HCT116 (cell line): Measurements from ENCODE around the gene ZNF580. TPM values are rescaled to one million over a fixed set of nuclear protein-coding genes. Genes with fewer than 3 reads are reported as not detected.

Experiments used
- ATAC-seq: fragments of 200-7000 bp; cut with Tn5 transposase; 2 replicates; pipeline ENCODE4 v1.9.1; 2020; ENCODE audit warnings: mild to moderate bottlenecking, moderate library complexity
- BruUV-seq: library from RNA; stranded (reverse); fragments of 400-500 nt; replicated peaks from 2 replicates; lab custom pipeline; 2021; lab: Mats Ljungman, UMichigan
- CTCF ChIA-PET: fragments of 300-600 bp; sonication (Branson Sonifier 250); formaldehyde crosslinking; loops from one replicate; lab custom pipeline; 2021; ENCODE audit warnings: antibody characterized with exemption; lab: Charles Lee
- POLR2A ChIA-PET: fragments of 300-600, 350-600 bp; sonication (Branson Sonifier 250); formaldehyde crosslinking; loops from one replicate; lab custom pipeline; 2021; ENCODE audit warnings: antibody characterized with exemption; lab: Charles Lee
- RAD21 ChIA-PET, 2 experiments: fragments of 300-600 bp; sonication (Branson Sonifier 250); formaldehyde crosslinking; loops; one replicate each; lab custom pipeline; 2023; ENCODE audit warnings: low total read pairs in 2 of 2; ENCODE audit not compliant: uncharacterized antibody in 2 of 2, unreplicated experiment in 2 of 2, low non-redundant PET in 1 of 2; lab: Charles Lee
- DNase-seq: peaks from one replicate; pipeline ENCODE4 v3.0.0-alpha.2; 2010; ENCODE audit warnings: low read depth, low spot score
- H2AFZ ChIP-seq: fragments of 200-600 bp; shearing (Covaris generic), sonication (generic); 2 replicates; pipeline ENCODE4 v1.6.1; 2017; ENCODE audit warnings: low read depth, mixed run types, mixed read lengths, antibody characterized with exemption, low read length; ENCODE audit not compliant: poor library complexity, severe bottlenecking
- H3K27ac ChIP-seq: 2 replicates; pipeline ENCODE4 v1.5.1; 2012; ENCODE audit warnings: low read depth, low read length
- H3K27me3 ChIP-seq: fragments of 200-600 bp; sonication (generic); 2 replicates; pipeline ENCODE4 v1.6.1; 2016; ENCODE audit warnings: mixed run types, low read length, mixed read lengths; ENCODE audit not compliant: insufficient read depth
- H3K36me3 ChIP-seq, 2 experiments: fragments of 200-500 bp in 1 of 2; fragments of 200-600 bp in 1 of 2; sonication (Bioruptor generic) in 1 of 2; sonication (generic) in 1 of 2; 2 replicates each; pipeline versions ENCODE4 v1.5.1 to v1.6.1; 2014 to 2016; ENCODE audit warnings: low read length in 2 of 2, inconsistent platforms in 1 of 2, mixed read lengths in 1 of 2, mixed run types in 1 of 2; ENCODE audit not compliant: insufficient read depth in 2 of 2, control insufficient read depth in 1 of 2
- H3K4me1 ChIP-seq, 2 experiments: fragments of 200-600 bp in 1 of 2; sonication (generic) in 1 of 2; 2 replicates each; pipeline versions ENCODE4 v1.5.1 to v1.6.1; 2012 to 2017; ENCODE audit warnings: low read length in 2 of 2, inconsistent platforms in 1 of 2, mild to moderate bottlenecking in 1 of 2, mixed read lengths in 1 of 2, mixed run types in 1 of 2, moderate library complexity in 1 of 2; ENCODE audit not compliant: insufficient read depth in 2 of 2, control insufficient read depth in 1 of 2
- H3K4me2 ChIP-seq: fragments of 200-600 bp; sonication (generic); 2 replicates; pipeline ENCODE4 v1.6.1; 2017; ENCODE audit warnings: mixed run types, low read length, mixed read lengths
- H3K4me3 ChIP-seq, 2 experiments: fragments of 200-600 bp in 1 of 2; sonication (generic) in 1 of 2; replicated peaks in 1 of 2; 2 replicates each; pipeline ENCODE4 v1.5.1; 2011 to 2016; ENCODE audit warnings: low read length in 2 of 2, control low read depth in 1 of 2, low read depth in 1 of 2, mild to moderate bottlenecking in 1 of 2, mixed read lengths in 1 of 2, mixed run types in 1 of 2
- H3K79me2 ChIP-seq: fragments of 200-600 bp; sonication (generic); 2 replicates; pipeline ENCODE4 v1.6.1; 2017; ENCODE audit warnings: mild to moderate bottlenecking, mixed run types, low read length, moderate library complexity, mixed read lengths; ENCODE audit not compliant: insufficient read depth
- H3K9ac ChIP-seq: fragments of 200-600 bp; sonication (generic); 2 replicates; pipeline ENCODE4 v1.6.1; 2016; ENCODE audit warnings: low read length, mixed read lengths
- H3K9me2 ChIP-seq: fragments of 200-600 bp; sonication (generic), shearing (Covaris generic); 2 replicates; pipeline ENCODE4 v1.6.1; 2017; ENCODE audit warnings: mixed run types, mild to moderate bottlenecking, moderate library complexity; ENCODE audit not compliant: insufficient read depth
- H3K9me3 ChIP-seq, 2 experiments: fragments of 200-500 bp in 1 of 2; fragments of 200-600 bp in 1 of 2; sonication (Bioruptor generic) in 1 of 2; sonication (generic) in 1 of 2; 2 replicates each; pipeline ENCODE4 v1.6.1; 2014 to 2017; ENCODE audit warnings: low read length in 2 of 2, mixed read lengths in 2 of 2, inconsistent platforms in 1 of 2, low read depth in 1 of 2, mild to moderate bottlenecking in 1 of 2, mixed run types in 1 of 2, moderate library complexity in 1 of 2; ENCODE audit not compliant: control insufficient read depth in 1 of 2, insufficient read depth in 1 of 2
- H4K20me1 ChIP-seq: fragments of 200-600 bp; sonication (generic), shearing (Covaris generic); 2 replicates; pipeline ENCODE4 v1.6.1; 2017; ENCODE audit warnings: mixed run types, mild to moderate bottlenecking, moderate library complexity; ENCODE audit not compliant: insufficient read depth
- ATF3 ChIP-seq: IDR thresholded peaks from 2 replicates; pipeline ENCODE4 v1.6.1; 2012
- CBX3 ChIP-seq: IDR thresholded peaks from 2 replicates; pipeline ENCODE4 v1.6.1; 2012; ENCODE audit warnings: low read depth
- EGR1 ChIP-seq: IDR thresholded peaks from 2 replicates; pipeline ENCODE4 v1.6.1; 2012; ENCODE audit warnings: low read depth
- EZH2 ChIP-seq: fragments of 200-600 bp; sonication (generic); IDR thresholded peaks from 2 replicates; pipeline ENCODE4 v1.6.1; 2017; ENCODE audit warnings: antibody characterized with exemption, mixed run types
- JUND ChIP-seq: IDR thresholded peaks from 2 replicates; pipeline ENCODE4 v1.6.1; 2012
- POLR2AphosphoS5 ChIP-seq: IDR thresholded peaks from 2 replicates; pipeline ENCODE4 v1.6.1; 2011; ENCODE audit warnings: mild to moderate bottlenecking, low read depth, low read length, moderate library complexity
- RAD21 ChIP-seq: IDR thresholded peaks from 2 replicates; pipeline ENCODE4 v1.6.1; 2012; ENCODE audit warnings: low read depth, mild to moderate bottlenecking
- SIN3A ChIP-seq: IDR thresholded peaks from 2 replicates; pipeline ENCODE4 v1.6.1; 2012; ENCODE audit warnings: low read depth
- SRF ChIP-seq: IDR thresholded peaks from 2 replicates; pipeline ENCODE4 v1.6.1; 2012; ENCODE audit warnings: low read depth
- YY1 ChIP-seq: IDR thresholded peaks from 2 replicates; pipeline ENCODE4 v1.6.1; 2011; ENCODE audit warnings: low read length, low read depth, moderate library complexity, mild to moderate bottlenecking; ENCODE audit not compliant: insufficient replicate concordance; ENCODE audit errors: extremely low read depth
- intact Hi-C: fragments of 100-400 bp; cut with micrococcal nuclease; formaldehyde crosslinking; loops from 2 replicates; pipeline ENCODE4 v1.10.0; 2022
- total RNA-seq: library from RNA; stranded (reverse); gene quantifications from one replicate; pipeline ENCODE4 v1.2.1, GENCODE V29; 2021; ENCODE audit not compliant: unreplicated experiment
- TF ChIP-seq, protein P1 (sequence below): IDR thresholded peaks from 2 replicates; pipeline ENCODE4 v1.6.1; 2012
- TF ChIP-seq, protein P2 (sequence below), 3 experiments: fragments of 200-600 bp in 1 of 3; sonication (generic) in 1 of 3; IDR thresholded peaks in 2 of 3; conservative IDR thresholded peaks in 1 of 3; 2 replicates each; pipeline ENCODE4 v1.5.1; 2012 to 2017; ENCODE audit warnings: low read depth in 2 of 3, low read length in 2 of 3, antibody characterized with exemption in 1 of 3, borderline replicate concordance in 1 of 3, control low read depth in 1 of 3, mild to moderate bottlenecking in 1 of 3, mixed read lengths in 1 of 3, mixed run types in 1 of 3, moderate library complexity in 1 of 3; ENCODE audit not compliant: insufficient read depth in 1 of 3

The ZNF580 gene
- total RNA-seq, 1 experiment from 2014 or later = 36.7 TPM

DNA sequence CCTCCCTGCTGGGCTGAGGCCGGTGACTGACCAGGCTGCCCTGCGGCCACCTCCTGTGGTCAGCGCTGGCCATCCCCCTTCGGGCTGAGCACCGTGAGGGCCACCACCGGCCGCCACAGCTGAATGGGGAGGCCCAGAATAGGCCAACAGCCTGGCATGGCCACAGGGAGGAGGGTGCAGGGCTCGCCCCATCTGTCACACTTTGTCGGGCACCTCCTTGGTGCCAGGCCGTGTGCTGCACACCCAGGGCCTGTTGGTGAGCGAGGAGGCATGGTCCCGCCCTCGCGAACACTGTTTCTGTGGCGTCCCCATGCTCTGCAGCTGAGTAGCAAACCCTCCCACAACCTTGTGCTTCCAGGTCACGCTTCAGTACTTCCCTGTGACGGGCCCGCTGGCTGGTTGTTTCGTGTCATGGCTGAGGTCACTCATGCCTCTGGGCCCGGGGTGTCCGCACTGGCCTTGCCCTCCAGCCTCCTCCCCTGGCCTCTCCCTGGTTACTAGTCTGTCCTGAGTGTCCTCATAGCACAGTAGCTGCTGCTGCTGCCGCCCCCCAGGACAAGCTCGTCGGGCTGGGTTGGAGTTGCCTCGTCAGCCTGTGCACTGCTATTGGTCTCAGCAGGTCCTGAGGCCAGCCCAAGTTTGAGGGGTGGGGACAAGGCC lies 49.4 kb downstream of the ZNF580 start:
- CTCF ChIA-PET = no interaction called here
- no peak for ATAC-seq
- RAD21 ChIA-PET = no interaction called here
- Histone ChIP-seq H3K4me1 (no peaks in the 10 kb centered on the region), H2AFZ (no peak overlapping the region), H3K27ac (no peak overlapping the region), H3K4me3 (no peak overlapping the region), H3K27me3 (no peaks in the 10 kb centered on the region), H3K36me3 (peaks cover 20 to 22% of the 10 kb centered on the region in 2 experiments; a peak in 3 of 4 replicates), H3K9me2 (no peaks in the 10 kb centered on the region), H3K9ac (no peak overlapping the region), H3K9me3 (no peaks in the 10 kb centered on the region), H4K20me1 (no peaks in the 10 kb centered on the region), H3K79me2 (peaks cover 24% of the 10 kb centered on the region), H3K4me2 (no peak overlapping the region)
- intact Hi-C loops = no loop called here
- DNase-seq = no peak
- TF ChIP-seq POLR2AphosphoS5 (no peak), ATF3 (no peak), JUND (no peak), SIN3A (no peak), RAD21 (no peak), EGR1 (no peak), CBX3 (no peak), EZH2 (no peak), YY1 (no peak), SRF (no peak)
- TF ChIP-seq, protein P1, sequence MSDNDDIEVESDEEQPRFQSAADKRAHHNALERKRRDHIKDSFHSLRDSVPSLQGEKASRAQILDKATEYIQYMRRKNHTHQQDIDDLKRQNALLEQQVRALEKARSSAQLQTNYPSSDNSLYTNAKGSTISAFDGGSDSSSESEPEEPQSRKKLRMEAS = no peak
- TF ChIP-seq, protein P2, sequence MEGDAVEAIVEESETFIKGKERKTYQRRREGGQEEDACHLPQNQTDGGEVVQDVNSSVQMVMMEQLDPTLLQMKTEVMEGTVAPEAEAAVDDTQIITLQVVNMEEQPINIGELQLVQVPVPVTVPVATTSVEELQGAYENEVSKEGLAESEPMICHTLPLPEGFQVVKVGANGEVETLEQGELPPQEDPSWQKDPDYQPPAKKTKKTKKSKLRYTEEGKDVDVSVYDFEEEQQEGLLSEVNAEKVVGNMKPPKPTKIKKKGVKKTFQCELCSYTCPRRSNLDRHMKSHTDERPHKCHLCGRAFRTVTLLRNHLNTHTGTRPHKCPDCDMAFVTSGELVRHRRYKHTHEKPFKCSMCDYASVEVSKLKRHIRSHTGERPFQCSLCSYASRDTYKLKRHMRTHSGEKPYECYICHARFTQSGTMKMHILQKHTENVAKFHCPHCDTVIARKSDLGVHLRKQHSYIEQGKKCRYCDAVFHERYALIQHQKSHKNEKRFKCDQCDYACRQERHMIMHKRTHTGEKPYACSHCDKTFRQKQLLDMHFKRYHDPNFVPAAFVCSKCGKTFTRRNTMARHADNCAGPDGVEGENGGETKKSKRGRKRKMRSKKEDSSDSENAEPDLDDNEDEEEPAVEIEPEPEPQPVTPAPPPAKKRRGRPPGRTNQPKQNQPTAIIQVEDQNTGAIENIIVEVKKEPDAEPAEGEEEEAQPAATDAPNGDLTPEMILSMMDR (IDR thresholded peaks at IDR 0.05 in 2 of 3, conservative IDR thresholded peaks at IDR 0.05 in 1 of 3; ENCODE audit: borderline replicate concordance in 1 of 3, insufficient read depth in 1 of 3, low read depth in 2 of 3, low read length in 2 of 3) = no peak
- POLR2A ChIA-PET = no interaction called here
- BruUV-seq = no TSS peak
